HG03064 (cell line): Measurements from ENCODE around the gene TBC1D8.

Experiments used
- ATAC-seq: cut with Tn5 transposase; IDR thresholded peaks from one replicate; pipeline ENCODE4 v1.9.1; 2021; ENCODE audit warnings: low read depth; ENCODE audit not compliant: unreplicated experiment

TBC1D8 gene

GRCh38 chr2:100984892-100985307 is 166.3 kb downstream of the TBC1D8 start:
- no peak for ATAC-seq

- no peak for ATAC-seq
These were observed 167.4 kb downstream of the TBC1D8 start for GRCh38 chr2:100983684-100984310.

GRCh38 chr2:100983201-100983600 is 168.0 kb downstream of the TBC1D8 start:
- ATAC-seq = no peak

GRCh38 chr2:100982431-100982861 is 168.7 kb downstream of the TBC1D8 start:
- no peak for ATAC-seq

- no peak for ATAC-seq
These were observed 170.2 kb downstream of the TBC1D8 start for GRCh38 chr2:100981011-100981410.

- no peak for ATAC-seq
These were observed 171.1 kb downstream of the TBC1D8 start for GRCh38 chr2:100980046-100980445.

GRCh38 chr2:100978582-100979191 is 172.5 kb downstream of the TBC1D8 start:
- ATAC-seq = no peak

GRCh38 chr2:100977511-100977910 is 173.7 kb downstream of the TBC1D8 start:
- ATAC-seq = no peak

GRCh38 chr2:100976645-100977391 is 174.4 kb downstream of the TBC1D8 start:
- no peak for ATAC-seq

- no peak for ATAC-seq
These were observed 175.1 kb downstream of the TBC1D8 start for GRCh38 chr2:100976061-100976460.

- ATAC-seq = no peak
These were observed 175.7 kb downstream of the TBC1D8 start for GRCh38 chr2:100975521-100975785.

- no peak for ATAC-seq
These were observed 176.3 kb downstream of the TBC1D8 start for GRCh38 chr2:100974712-100975520.

GRCh38 chr2:100972452-100972851 is 178.7 kb downstream of the TBC1D8 start:
- no peak for ATAC-seq

- ATAC-seq = no peak
These were observed 180.0 kb downstream of the TBC1D8 start for GRCh38 chr2:100971221-100971620.

GRCh38 chr2:100969998-100970397 is 181.2 kb downstream of the TBC1D8 start:
- ATAC-seq = no peak

- no peak for ATAC-seq
These were observed 182.7 kb downstream of the TBC1D8 start for GRCh38 chr2:100968146-100969145.

GRCh38 chr2:100967716-100968115 is 183.5 kb downstream of the TBC1D8 start:
- ATAC-seq = no peak

- no peak for ATAC-seq
These were observed 185.6 kb downstream of the TBC1D8 start for GRCh38 chr2:100965596-100965995.

- ATAC-seq = no peak
These were observed 186.5 kb downstream of the TBC1D8 start for GRCh38 chr2:100964681-100965169.

GRCh38 chr2:100964222-100964621 is 187.0 kb downstream of the TBC1D8 start:
- no peak for ATAC-seq
